Type B pancreatic cell (in vitro differentiated cells): ENCODE measurements around the gene TMEM212. TPM values are rescaled to one million over a fixed set of nuclear protein-coding genes. Genes with fewer than 3 reads are reported as not detected.
"Not testable (repeated sequence)": the region's sequence is repeated elsewhere in the genome, so short reads cannot be mapped to it uniquely, and the experiment has no call there.

ENCODE experiments used
- DNase-seq: peaks from one replicate; pipeline ENCODE4 v3.0.0; 2021; ENCODE audit warnings: mixed read lengths; ENCODE audit not compliant: unreplicated experiment; ENCODE audit errors: extremely low spot score
- H3K27ac Mint-ChIP-seq: 2 replicates; pipeline ENCODE4 v1.8.0; 2021; ENCODE audit warnings: mild to moderate bottlenecking, mixed read lengths
- H3K27me3 Mint-ChIP-seq: 2 replicates; pipeline ENCODE4 v1.8.0; 2021; ENCODE audit warnings: mixed read lengths
- H3K36me3 Mint-ChIP-seq: 2 replicates; pipeline ENCODE4 v1.8.0; 2021; ENCODE audit warnings: mixed read lengths
- H3K4me1 Mint-ChIP-seq: one replicate; pipeline ENCODE4 v1.8.0; 2021; ENCODE audit warnings: mixed read lengths; ENCODE audit not compliant: unreplicated experiment
- H3K4me3 Mint-ChIP-seq: 2 replicates; pipeline ENCODE4 v1.8.0; 2021; ENCODE audit warnings: mild to moderate bottlenecking, mixed read lengths
- H3K9me3 Mint-ChIP-seq: 2 replicates; pipeline ENCODE4 v1.8.0; 2021; ENCODE audit warnings: mixed read lengths
- total RNA-seq: library from RNA; stranded (reverse); gene quantifications from 2 replicates; pipeline ENCODE4 v1.2.1, GENCODE V29; 2021; ENCODE audit warnings: low replicate concordance
- TF ChIP-seq, protein P1 (sequence below): fragments of 200-600 bp; sonication (generic); conservative IDR thresholded peaks from 2 replicates; pipeline ENCODE4 v1.5.0; 2021; ENCODE audit warnings: antibody characterized with exemption, mild to moderate bottlenecking

TMEM212 gene
- total RNA-seq, 1 donor from 2014 or later, result not detected

- TF ChIP-seq, protein P1, sequence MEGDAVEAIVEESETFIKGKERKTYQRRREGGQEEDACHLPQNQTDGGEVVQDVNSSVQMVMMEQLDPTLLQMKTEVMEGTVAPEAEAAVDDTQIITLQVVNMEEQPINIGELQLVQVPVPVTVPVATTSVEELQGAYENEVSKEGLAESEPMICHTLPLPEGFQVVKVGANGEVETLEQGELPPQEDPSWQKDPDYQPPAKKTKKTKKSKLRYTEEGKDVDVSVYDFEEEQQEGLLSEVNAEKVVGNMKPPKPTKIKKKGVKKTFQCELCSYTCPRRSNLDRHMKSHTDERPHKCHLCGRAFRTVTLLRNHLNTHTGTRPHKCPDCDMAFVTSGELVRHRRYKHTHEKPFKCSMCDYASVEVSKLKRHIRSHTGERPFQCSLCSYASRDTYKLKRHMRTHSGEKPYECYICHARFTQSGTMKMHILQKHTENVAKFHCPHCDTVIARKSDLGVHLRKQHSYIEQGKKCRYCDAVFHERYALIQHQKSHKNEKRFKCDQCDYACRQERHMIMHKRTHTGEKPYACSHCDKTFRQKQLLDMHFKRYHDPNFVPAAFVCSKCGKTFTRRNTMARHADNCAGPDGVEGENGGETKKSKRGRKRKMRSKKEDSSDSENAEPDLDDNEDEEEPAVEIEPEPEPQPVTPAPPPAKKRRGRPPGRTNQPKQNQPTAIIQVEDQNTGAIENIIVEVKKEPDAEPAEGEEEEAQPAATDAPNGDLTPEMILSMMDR, result no peak
- H3K9me3 Mint-ChIP-seq, result no peaks in the 10 kb centered on the region
- H3K36me3 Mint-ChIP-seq, result no peaks in the 10 kb centered on the region
- peaks cover 14% of the 10 kb centered on the region for H3K27me3 Mint-ChIP-seq
- H3K27ac Mint-ChIP-seq, result no peak overlapping the region
- DNase-seq, result no peak
- H3K4me3 Mint-ChIP-seq, result peak overlapping the region; percentile 9
- peaks cover 32% of the 10 kb centered on the region for H3K4me1 Mint-ChIP-seq
These were observed 29.2 kb upstream of the TMEM212 start for GRCh38 chr3:171813897-171814460.

DNA sequence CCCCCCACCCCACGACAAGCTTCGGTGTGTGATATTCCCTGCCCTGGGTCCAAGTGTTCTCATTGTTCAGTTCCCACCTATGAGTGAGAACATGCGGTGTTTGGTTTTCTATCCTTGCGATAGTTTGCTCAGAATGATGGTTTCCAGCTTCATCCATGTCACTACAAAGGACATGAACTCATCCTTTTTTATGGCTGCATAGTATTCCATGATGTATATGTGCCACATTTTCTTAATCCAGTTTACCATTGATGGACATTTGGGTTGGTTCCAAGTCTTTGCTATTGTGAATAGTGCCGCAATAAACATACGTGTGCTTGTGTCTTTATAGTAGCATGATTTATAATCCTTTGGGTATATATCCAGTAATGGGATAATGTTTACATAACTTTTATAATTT, 28.5 kb upstream of the TMEM212 start:
- DNase-seq, H3K27me3 Mint-ChIP-seq, H3K36me3 Mint-ChIP-seq, H3K9me3 Mint-ChIP-seq, H3K27ac Mint-ChIP-seq, H3K4me3 Mint-ChIP-seq: not testable (repeated sequence)
- H3K4me1 Mint-ChIP-seq, result peaks cover 27% of the 10 kb centered on the region

GRCh38 chr3:171815973-171816595, 27.1 kb upstream of the TMEM212 start:
- TF ChIP-seq, protein P1, result no peak
- no peak for DNase-seq
- Mint-ChIP-seq H3K27me3 (peaks cover 4% of the 10 kb centered on the region), H3K4me3 (no peak overlapping the region), H3K36me3 (no peaks in the 10 kb centered on the region), H3K9me3 (no peaks in the 10 kb centered on the region), H3K4me1 (peaks cover 25% of the 10 kb centered on the region), H3K27ac (peak overlapping the region; percentile 8)

- H3K4me3 Mint-ChIP-seq, result no peak overlapping the region
- peaks cover 24% of the 10 kb centered on the region for H3K4me1 Mint-ChIP-seq
- no peak overlapping the region for H3K27ac Mint-ChIP-seq
- no peaks in the 10 kb centered on the region for H3K36me3 Mint-ChIP-seq
- H3K9me3 Mint-ChIP-seq, result no peaks in the 10 kb centered on the region
- TF ChIP-seq, protein P1, result no peak
- H3K27me3 Mint-ChIP-seq, result no peaks in the 10 kb centered on the region
- no peak for DNase-seq
These were observed 25.9 kb upstream of the TMEM212 start for GRCh38 chr3:171817074-171817800.

GRCh38 chr3:171821044-171821443, 22.1 kb upstream of the TMEM212 start:
- Mint-ChIP-seq H3K4me1 (peaks cover 30% of the 10 kb centered on the region), H3K36me3 (no peaks in the 10 kb centered on the region), H3K9me3 (no peaks in the 10 kb centered on the region), H3K4me3 (no peak overlapping the region), H3K27ac (no peak overlapping the region), H3K27me3 (peaks cover 4% of the 10 kb centered on the region)
- no peak for DNase-seq
- TF ChIP-seq, protein P1, result no peak

- Mint-ChIP-seq H3K27me3 (peaks cover 4% of the 10 kb centered on the region), H3K27ac (no peak overlapping the region), H3K9me3 (no peaks in the 10 kb centered on the region), H3K4me1 (peaks cover 29% of the 10 kb centered on the region), H3K36me3 (no peaks in the 10 kb centered on the region), H3K4me3 (no peak overlapping the region)
- no peak for DNase-seq
- TF ChIP-seq, protein P1, result no peak
These were observed 21.3 kb upstream of the TMEM212 start for GRCh38 chr3:171821778-171822358.
